ENCODE data around the gene NCMAP.

NCMAP gene

DNA sequence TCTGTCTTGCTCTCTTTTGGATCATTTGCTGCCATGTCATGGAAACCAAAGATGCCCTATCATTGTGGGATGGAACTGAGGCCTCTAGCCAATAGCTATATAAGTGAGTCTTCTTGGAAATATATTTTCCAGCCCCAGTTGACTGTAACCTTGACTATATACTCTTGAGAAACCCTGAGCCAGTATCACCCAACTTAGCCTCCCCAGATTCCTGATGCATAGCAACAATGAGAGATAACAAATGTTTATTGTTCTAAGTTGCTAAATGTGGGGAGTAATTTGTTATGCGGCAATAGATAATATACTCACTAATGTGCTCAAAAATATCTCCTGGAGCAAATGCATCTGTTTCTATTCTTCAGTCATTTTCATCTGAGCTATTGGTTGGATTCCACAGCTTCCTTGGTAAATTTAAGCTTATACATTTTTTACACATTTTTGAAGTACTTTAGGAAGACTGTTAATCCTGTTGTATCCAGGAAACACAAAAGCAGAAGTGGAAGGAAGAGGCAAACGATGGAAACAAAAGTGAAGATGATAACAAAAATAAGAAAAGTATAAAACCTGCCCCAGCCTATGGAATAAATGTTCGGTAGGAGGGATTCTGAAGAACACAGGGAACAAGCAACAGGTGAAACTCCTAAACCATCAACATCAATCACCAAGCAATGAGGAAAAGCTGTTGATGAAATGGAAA is 80.9 kb downstream of the NCMAP start:
- DNase-seq = no peak

DNA sequence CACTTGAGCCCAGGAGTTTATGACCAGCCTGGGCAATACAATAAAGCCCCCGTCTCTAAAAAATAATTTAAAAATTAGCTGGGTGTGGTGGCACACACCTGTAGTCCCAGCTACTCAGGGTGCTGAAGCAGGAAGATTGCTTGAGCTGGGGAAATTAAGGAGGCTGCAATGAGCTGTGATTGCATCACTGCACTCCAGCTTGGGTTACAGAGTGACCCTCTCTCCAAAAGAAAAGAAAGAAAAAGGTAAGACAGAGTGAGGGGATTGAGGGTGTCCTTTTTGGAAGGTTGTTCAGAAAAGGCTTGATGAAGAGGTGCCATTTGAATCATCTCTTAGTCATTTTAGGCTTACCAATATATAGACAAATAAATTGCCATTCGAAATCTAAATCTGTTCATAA is 83.2 kb downstream of the NCMAP start:
- DNase-seq = no peak

DNA sequence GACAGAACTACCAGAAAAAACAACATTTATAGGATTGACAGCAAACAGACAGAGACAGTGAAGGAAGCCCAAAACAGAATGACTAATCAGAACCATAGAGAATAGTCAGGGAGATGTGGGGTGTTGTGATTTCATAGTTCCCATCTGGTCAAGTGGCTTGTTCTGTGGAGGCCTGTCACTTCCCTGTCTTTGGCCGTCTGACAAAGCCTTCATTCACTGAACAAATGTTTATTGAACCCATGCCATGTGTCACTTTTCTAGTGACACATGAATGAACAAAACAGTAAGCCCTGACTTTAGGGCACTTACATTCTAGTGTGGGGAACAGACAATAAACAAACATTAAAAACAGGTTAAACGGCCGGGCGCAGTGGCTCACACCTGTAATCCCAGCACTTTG is 84.0 kb downstream of the NCMAP start:
- no peak for DNase-seq

DNA sequence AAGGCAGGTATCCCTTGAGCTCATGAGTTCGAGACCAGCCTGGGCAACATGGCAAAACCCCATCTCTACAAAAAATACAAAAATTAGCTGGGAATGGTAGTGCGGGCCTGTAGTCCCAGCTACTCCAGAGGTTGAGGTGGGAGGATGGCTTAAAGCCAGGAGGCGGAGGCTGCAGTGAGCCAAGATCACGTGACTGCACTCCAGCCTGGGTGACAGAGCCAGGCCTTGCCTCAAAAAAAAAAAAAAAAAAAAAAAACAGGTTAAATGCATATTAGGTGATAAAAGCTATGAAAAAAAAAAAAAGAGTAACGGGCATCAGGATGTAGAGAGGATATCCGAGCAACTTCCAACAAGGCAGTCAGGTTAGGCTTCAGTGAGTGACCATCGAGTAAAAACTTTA is 84.4 kb downstream of the NCMAP start:
- DNase-seq = no peak

DNA sequence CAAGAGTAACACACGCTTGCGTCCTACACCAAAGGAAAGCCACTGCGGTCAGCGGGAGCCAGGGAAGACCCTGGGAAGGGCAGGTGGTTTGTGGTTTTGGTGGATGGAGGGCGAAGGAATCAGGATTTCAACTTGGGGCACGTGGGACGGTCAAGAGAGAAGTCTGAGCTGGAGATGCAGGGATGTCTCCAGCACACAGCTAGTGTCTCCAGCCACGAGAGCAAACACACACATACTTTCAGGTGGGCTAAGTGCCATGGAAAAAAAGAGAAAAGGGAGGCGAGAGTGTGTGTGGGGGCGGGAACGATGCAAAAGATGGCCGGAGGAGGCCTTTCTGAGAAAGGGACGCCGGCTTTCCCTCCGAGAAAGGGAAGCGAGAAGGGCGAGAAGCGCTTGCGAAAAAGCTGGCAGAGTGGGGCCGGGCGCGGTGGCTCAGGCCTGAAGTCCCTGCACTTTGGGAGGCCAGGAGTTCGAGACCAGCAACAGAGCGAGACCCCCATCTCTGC is 85.8 kb downstream of the NCMAP start:
- DNase-seq = no peak

DNA sequence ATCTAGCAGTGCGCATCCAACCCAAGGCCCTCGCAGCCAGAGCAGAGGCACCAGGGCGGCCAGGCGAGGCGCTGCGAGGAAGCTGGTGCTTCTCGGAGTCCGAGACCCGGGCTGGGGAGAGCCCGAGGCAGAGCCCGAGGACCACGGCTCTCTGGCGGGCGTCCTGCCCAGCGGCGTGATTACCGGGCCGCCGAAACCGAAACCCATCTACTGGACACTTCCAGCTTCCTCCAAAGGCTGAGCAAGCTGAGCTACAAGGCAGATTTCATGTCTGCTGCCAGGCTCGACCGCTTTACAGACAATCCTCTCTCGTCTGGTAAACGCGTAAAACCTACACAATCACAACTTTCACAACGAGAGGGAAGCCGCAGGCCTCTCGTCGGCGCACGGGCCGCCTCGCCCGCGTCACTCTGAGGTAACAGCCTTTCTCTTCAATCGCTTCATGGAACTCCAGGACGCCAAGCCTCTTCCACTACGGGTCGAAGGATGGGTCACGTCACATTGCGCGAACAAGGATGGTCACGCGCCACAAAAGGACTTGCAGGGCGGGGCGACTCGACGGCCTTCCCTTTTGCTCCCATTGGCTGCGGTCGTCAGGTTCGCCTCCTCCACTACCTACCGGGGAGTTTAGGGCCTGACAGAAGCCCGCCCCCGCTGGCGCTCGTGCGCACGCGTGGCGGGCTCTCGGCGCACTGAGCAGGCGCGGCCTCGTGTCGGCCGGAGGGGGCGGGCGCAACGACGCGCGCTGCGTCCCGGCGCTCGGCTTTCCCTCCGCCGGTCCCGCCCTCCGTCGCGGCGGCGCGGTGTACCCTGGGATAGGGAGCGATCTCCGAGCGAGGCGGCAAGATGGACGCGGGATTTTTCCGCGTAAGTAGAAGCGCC is 86.8 kb downstream of the NCMAP start, which contains the start of gene SRRM1:
TSS of gene SRRM1 (plus strand) at position 822 of the 882 bp plus-strand sequence. CDS start at position 847, 25 bp downstream.
- peak; percentile 97 for DNase-seq

DNA sequence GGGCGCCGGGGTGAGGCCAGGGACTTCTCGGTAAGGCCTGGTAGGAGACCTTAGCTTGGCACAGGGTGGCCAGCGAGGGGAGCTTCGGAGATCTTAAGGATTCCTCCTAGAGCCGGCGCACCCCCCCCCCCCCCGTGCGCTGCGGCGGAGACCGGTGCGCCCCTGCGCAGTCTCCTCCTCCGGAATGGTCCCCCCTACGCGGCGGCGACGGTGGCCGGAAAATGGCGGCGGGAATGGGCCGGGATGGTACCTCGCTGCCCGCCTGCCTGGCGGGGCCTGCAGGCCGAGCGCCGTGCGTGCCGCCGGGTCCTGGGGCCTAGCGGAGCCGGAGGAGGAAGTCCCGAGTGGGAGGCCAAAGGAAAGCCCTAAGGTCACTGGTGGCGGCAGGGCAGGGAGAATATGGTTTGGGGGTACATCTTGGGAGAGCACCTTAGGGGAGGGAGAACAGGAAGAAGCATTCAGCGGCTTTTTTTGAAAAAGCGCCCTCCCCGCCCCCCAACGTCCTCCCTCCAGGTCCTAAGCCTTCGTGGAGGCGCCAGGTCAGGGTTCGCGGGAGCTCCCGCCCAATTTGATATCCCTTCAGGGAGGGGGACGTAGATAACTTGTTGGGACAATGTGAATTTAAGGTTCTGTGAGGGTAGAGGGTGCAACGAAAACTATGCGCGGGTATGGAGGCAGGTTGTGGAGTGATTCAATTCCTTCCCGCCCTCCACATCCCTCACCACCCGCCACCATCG is 87.6 kb downstream of the NCMAP start:
- DNase-seq = no peak

DNA sequence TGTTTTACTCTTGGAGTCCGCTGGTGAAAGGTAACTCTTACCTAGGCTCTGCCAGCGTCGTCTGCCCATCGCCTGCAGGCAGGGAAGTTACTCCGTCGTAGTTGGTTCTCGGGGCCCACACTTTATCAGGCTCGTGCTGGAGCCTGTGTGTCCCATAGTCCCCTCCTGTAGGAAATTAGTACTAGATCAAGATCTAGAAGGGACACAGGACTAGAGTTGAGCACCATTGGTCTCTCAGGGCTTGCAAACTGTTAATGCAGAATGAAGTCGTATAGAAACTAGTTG is 88.2 kb downstream of the NCMAP start:
- DNase-seq = no peak

DNA sequence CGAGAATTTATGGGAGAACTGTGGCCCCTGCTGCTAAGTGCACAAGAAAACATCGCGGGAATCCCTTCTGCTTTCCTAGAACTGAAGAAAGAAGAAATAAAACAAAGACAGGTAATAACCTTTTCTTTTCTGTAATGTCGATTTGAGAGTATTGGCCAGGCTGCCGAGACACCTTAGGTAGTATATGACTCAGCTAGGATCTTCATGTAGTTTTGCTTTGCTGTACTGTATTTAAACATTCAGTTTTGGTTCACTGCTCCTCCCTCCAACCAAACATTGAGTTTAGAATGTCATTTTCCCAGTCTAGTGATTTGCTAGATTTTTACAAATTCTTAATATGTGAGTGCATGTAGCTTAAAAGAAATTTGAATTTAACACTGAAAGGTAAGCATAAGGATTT is 93.0 kb downstream of the NCMAP start:
- no peak for DNase-seq

DNA sequence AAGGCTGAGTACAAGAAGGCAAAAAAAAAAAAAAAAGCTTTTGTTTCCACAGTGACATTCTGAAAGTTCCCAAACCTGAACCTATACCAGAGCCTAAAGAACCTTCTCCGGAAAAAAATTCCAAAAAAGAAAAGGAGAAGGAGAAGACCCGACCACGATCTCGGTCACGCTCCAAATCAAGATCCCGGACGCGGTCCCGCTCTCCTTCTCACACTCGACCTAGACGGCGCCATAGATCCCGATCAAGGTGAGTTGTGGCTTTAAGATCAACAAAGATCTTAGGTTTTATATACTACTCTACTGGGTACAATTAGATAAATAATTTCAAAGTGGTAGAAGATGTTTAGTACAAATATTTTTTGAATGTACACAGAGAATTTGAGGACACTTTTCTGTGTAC is 96.5 kb downstream of the NCMAP start:
- no peak for DNase-seq

DNA sequence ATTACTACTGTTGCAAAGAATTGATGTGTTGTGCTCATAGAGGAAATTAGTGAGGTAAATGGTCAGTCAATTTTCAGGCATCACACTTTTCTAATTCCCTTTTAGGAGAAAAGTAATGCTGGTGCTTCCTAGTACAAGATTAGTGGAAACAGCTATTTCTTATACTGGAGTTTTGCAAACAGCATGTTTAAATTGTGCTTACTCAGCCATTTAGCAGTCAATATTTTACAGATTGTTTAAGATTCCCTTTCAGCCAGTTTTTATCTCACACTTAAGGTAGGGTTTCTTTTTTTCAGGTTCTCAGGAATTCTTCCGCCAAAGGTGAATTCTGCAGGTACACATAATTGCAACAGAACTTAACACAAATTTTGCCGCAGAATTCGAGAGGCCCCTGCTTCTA is 98.1 kb downstream of the NCMAP start:
- no peak for DNase-seq

DNA sequence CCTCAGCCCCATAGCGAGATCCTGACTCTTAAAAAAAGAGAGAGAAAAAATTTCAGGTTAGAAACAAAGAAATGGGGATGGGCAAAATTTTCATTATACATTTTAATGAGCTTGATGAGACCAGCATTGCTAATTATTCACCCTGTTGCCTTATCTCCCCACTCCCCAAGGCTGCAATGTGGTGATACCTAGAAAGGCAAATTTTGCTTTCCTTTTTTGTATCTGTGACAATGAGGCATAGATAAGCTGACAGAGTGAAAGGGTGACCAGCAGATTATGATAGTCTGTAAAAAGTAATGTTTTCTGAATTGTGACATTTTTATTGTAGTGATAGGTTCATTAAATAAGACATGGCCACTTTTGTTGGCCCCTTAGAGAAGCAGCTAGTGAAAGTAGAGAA is 100.2 kb downstream of the NCMAP start:
- no peak for DNase-seq

DNA sequence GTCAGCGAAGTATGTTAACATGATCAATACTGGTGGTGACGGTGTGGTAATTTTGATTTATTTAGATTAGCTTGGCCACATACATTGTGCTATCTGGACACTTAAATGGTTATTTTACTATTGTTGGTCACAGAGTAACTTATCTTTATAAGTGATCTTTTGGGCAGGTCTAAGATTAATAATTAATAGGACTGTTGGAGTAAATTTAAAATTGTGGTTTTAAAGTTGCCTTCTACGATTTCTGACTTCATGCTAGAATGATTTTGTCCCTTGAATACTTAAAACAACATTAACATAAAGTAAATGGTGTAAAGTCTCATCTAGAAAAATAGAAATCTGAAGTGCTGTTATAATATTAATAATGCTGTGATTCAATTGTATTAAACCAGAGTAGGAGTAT is 101.9 kb downstream of the NCMAP start:
- no peak for DNase-seq

Data from NCI-H1417 treated with DMSO at 0.1 percent for 48 hours (cell line).